OCI-LY7 (cell line): ENCODE data around the gene RSPH3.

Experiments
- CTCF ChIP-seq: fragments of 200-600 bp; sonication (generic); conservative IDR thresholded peaks from 2 replicates; pipeline ENCODE4 v1.5.1; 2014; ENCODE audit warnings: mild to moderate bottlenecking, antibody characterized with exemption, low read length, moderate library complexity, mixed read lengths
- EZH2phosphoT487 ChIP-seq: fragments of 200-600 bp; sonication (generic); IDR thresholded peaks from 2 replicates; pipeline ENCODE4 v1.6.1; 2018; ENCODE audit warnings: low read depth, borderline replicate concordance, mild to moderate bottlenecking, mixed run types, antibody characterized with exemption, low read length, moderate library complexity, mixed read lengths

GRCh38 chr6:158934157-158934556, 65.8 kb downstream of the RSPH3 start:
- no peak for TF ChIP-seq CTCF
- no peak for TF ChIP-seq EZH2phosphoT487
